HCT116 (cell line): ENCODE results near the gene NHSL2.

Source experiments
- EZH2 ChIP-seq: fragments of 200-600 bp; sonication (generic); IDR thresholded peaks from 2 replicates; pipeline ENCODE4 v1.6.1; 2017; ENCODE audit warnings: antibody characterized with exemption, mixed run types
- POLR2A ChIP-seq: IDR thresholded peaks from 2 replicates; pipeline ENCODE4 v1.7.0; 2011; ENCODE audit warnings: borderline replicate concordance; ENCODE audit not compliant: insufficient read depth, insufficient read length; ENCODE audit errors: extremely low read depth
- ZFX ChIP-seq: fragments of 450-650 bp; IDR thresholded peaks from 2 replicates; pipeline ENCODE4 v1.6.1; 2017
- TF ChIP-seq, protein P1 (sequence below), 3 experiments: fragments of 200-600 bp in 1 of 3; sonication (generic) in 1 of 3; IDR thresholded peaks in 2 of 3; conservative IDR thresholded peaks in 1 of 3; 2 replicates each; pipeline ENCODE4 v1.5.1; 2012 to 2017; ENCODE audit warnings: low read depth in 2 of 3, low read length in 2 of 3, antibody characterized with exemption in 1 of 3, borderline replicate concordance in 1 of 3, control low read depth in 1 of 3, mild to moderate bottlenecking in 1 of 3, mixed read lengths in 1 of 3, mixed run types in 1 of 3, moderate library complexity in 1 of 3; ENCODE audit not compliant: insufficient read depth in 1 of 3
- TF ChIP-seq, protein P2 (sequence below): IDR thresholded peaks from 2 replicates; pipeline ENCODE4 v1.6.1; 2012; ENCODE audit warnings: low read depth

DNA sequence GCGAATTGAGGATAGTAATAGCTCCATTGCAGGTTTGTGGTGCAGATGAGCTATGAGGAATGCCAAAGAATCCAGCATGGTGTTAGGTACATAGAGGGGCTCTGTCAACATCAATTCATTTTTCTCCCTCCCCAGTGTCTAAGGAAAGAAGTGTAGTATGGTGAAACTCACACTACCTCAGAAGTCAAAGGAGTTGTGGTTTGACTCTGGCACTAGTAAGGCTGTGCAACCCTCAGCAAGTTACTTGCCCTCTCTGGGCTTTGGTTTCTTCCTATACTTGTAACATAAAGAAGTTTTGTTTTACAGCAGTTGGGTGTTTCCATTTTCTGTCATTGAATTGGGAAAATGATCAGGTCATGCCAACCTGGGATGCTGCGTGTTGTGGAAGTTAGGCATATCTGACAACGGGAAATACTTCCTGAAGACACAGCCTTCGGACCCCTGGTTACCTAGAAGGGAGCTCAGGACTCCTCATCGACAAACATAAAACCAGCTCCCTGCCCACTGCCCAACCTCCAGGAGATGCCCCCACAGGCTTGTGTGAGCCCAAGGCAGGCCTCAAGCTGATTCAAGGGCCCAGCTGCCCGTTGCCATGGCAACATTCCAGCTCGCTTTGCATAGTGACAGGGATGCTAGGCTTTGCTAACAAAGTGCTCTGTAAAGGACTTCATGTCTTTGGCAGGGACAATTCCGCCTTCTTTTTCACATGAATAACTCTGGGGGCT, 149.7 kb downstream of the NHSL2 start:
- TF ChIP-seq EZH2 (no peak), POLR2A (no peak), ZFX (no peak)
- TF ChIP-seq, protein P1, sequence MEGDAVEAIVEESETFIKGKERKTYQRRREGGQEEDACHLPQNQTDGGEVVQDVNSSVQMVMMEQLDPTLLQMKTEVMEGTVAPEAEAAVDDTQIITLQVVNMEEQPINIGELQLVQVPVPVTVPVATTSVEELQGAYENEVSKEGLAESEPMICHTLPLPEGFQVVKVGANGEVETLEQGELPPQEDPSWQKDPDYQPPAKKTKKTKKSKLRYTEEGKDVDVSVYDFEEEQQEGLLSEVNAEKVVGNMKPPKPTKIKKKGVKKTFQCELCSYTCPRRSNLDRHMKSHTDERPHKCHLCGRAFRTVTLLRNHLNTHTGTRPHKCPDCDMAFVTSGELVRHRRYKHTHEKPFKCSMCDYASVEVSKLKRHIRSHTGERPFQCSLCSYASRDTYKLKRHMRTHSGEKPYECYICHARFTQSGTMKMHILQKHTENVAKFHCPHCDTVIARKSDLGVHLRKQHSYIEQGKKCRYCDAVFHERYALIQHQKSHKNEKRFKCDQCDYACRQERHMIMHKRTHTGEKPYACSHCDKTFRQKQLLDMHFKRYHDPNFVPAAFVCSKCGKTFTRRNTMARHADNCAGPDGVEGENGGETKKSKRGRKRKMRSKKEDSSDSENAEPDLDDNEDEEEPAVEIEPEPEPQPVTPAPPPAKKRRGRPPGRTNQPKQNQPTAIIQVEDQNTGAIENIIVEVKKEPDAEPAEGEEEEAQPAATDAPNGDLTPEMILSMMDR (IDR thresholded peaks at IDR 0.05 in 2 of 3, conservative IDR thresholded peaks at IDR 0.05 in 1 of 3; ENCODE audit: borderline replicate concordance in 1 of 3, insufficient read depth in 1 of 3, low read depth in 2 of 3, low read length in 2 of 3), result no peak
- TF ChIP-seq, protein P2, sequence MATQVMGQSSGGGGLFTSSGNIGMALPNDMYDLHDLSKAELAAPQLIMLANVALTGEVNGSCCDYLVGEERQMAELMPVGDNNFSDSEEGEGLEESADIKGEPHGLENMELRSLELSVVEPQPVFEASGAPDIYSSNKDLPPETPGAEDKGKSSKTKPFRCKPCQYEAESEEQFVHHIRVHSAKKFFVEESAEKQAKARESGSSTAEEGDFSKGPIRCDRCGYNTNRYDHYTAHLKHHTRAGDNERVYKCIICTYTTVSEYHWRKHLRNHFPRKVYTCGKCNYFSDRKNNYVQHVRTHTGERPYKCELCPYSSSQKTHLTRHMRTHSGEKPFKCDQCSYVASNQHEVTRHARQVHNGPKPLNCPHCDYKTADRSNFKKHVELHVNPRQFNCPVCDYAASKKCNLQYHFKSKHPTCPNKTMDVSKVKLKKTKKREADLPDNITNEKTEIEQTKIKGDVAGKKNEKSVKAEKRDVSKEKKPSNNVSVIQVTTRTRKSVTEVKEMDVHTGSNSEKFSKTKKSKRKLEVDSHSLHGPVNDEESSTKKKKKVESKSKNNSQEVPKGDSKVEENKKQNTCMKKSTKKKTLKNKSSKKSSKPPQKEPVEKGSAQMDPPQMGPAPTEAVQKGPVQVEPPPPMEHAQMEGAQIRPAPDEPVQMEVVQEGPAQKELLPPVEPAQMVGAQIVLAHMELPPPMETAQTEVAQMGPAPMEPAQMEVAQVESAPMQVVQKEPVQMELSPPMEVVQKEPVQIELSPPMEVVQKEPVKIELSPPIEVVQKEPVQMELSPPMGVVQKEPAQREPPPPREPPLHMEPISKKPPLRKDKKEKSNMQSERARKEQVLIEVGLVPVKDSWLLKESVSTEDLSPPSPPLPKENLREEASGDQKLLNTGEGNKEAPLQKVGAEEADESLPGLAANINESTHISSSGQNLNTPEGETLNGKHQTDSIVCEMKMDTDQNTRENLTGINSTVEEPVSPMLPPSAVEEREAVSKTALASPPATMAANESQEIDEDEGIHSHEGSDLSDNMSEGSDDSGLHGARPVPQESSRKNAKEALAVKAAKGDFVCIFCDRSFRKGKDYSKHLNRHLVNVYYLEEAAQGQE, result no peak
